ENCODE data around the gene SETD1B.

GRCh38 chr12:121810234-121810817 is 6.5 kb downstream of the SETD1B start:
- no peak for TF ChIP-seq TAF1 (IDR thresholded peaks at IDR 0.05; ENCODE audit: borderline replicate concordance, low read depth, low read length)
- TF ChIP-seq POLR2A (IDR thresholded peaks at IDR 0.05; ENCODE audit: low read depth, low read length) = no peak
- no peak for TF ChIP-seq POLR2AphosphoS5 (IDR thresholded peaks at IDR 0.05; ENCODE audit: low read depth, low read length)

All from GM12892 (cell line).